ENCODE results near the gene USP17L18.
"Not testable (repeated sequence)": the region's sequence is repeated elsewhere in the genome, so short reads cannot be mapped to it uniquely, and the experiment has no call there.

USP17L18 gene

GRCh38 chr4:9247953-9248680 lies at the start of gene USP17L18:
Gene USP17L18 (plus strand): TSS chr4:9248630. CDS start chr4:9248630, 0 bp downstream.
- not testable (repeated sequence) for DNase-seq (ENCODE audit: low spot score)

- not testable (repeated sequence) for DNase-seq (ENCODE audit: low spot score)
Observed at GRCh38 chr4:9210357-9210756, 38.1 kb upstream of the USP17L18 start, which contains the start of gene USP17L10. Gene USP17L10 (plus strand): TSS chr4:9210657. CDS start chr4:9210657, 0 bp downstream.

- DNase-seq (ENCODE audit: low spot score) = not testable (repeated sequence)
Observed at GRCh38 chr4:9214701-9215100, 33.7 kb upstream of the USP17L18 start.

GRCh38 chr4:9215105-9215504 lies 33.3 kb upstream of the USP17L18 start, which contains the start of gene USP17L11:
Gene USP17L11 (plus strand): TSS chr4:9215405. CDS start chr4:9215405, 0 bp downstream.
- DNase-seq (ENCODE audit: low spot score) = not testable (repeated sequence)

- DNase-seq (ENCODE audit: low spot score) = not testable (repeated sequence)
Observed at GRCh38 chr4:9219852-9220251, 28.6 kb upstream of the USP17L18 start, which contains the start of gene USP17L12. Gene USP17L12 (plus strand): TSS chr4:9220152. CDS start chr4:9220152, 0 bp downstream.

- DNase-seq (ENCODE audit: low spot score) = not testable (repeated sequence)
Observed at GRCh38 chr4:9224596-9224995, 23.8 kb upstream of the USP17L18 start, which contains the start of gene USP17L13. Gene USP17L13 (plus strand): TSS chr4:9224896. CDS start chr4:9224896, 0 bp downstream.

GRCh38 chr4:9230249-9230648 lies 18.2 kb upstream of the USP17L18 start:
- not testable (repeated sequence) for DNase-seq (ENCODE audit: low spot score)

- not testable (repeated sequence) for DNase-seq (ENCODE audit: low spot score)
Observed at GRCh38 chr4:9234085-9234484, 14.3 kb upstream of the USP17L18 start, which contains the start of gene USP17L15. Gene USP17L15 (plus strand): TSS chr4:9234385. CDS start chr4:9234385, 0 bp downstream.

GRCh38 chr4:9238461-9238860 lies 10.0 kb upstream of the USP17L18 start:
- not testable (repeated sequence) for DNase-seq (ENCODE audit: low spot score)

GRCh38 chr4:9243579-9243978 lies 4.9 kb upstream of the USP17L18 start, which contains the start of gene USP17L17:
Gene USP17L17 (plus strand): TSS chr4:9243879. CDS start chr4:9243879, 0 bp downstream.
- DNase-seq (ENCODE audit: low spot score) = not testable (repeated sequence)

- not testable (repeated sequence) for DNase-seq (ENCODE audit: low spot score)
Observed at GRCh38 chr4:9253078-9253477, 4.6 kb downstream of the USP17L18 start, which contains the start of gene USP17L19. Gene USP17L19 (plus strand): TSS chr4:9253378. CDS start chr4:9253378, 0 bp downstream.

- DNase-seq (ENCODE audit: low spot score) = not testable (repeated sequence)
Observed at GRCh38 chr4:9257824-9258223, 9.4 kb downstream of the USP17L18 start, which contains the start of gene USP17L20. Gene USP17L20 (plus strand): TSS chr4:9258124. CDS start chr4:9258124, 0 bp downstream.

GRCh38 chr4:9262572-9262971 lies 14.1 kb downstream of the USP17L18 start, which contains the start of gene USP17L21:
Gene USP17L21 (plus strand): TSS chr4:9262872. CDS start chr4:9262872, 0 bp downstream.
- not testable (repeated sequence) for DNase-seq (ENCODE audit: low spot score)

GRCh38 chr4:9267319-9267718 lies 18.9 kb downstream of the USP17L18 start, which contains the start of gene USP17L22:
Gene USP17L22 (plus strand): TSS chr4:9267619. CDS start chr4:9267619, 0 bp downstream.
- not testable (repeated sequence) for DNase-seq (ENCODE audit: low spot score)

GRCh38 chr4:9271719-9272118 lies 23.3 kb downstream of the USP17L18 start:
- not testable (repeated sequence) for DNase-seq (ENCODE audit: low spot score)
